Measurements from ENCODE around the gene PTPRG.

GRCh38 chr3:61578667-61579367, 17.4 kb downstream of the PTPRG start:
- no peak for TF ChIP-seq CTCF (IDR thresholded peaks at IDR 0.05; ENCODE audit: insufficient read depth, low read depth, low read length)
- no peak for TF ChIP-seq EZH2 (IDR thresholded peaks at IDR 0.05; ENCODE audit: insufficient read depth, low read length)
